HG03066 (cell line): Measurements from ENCODE around the gene HPGD.
"Not testable (repeated sequence)": the region's sequence is repeated elsewhere in the genome, so short reads cannot be mapped to it uniquely, and the experiment has no call there.

Experiments used
- ATAC-seq: cut with Tn5 transposase; IDR thresholded peaks from one replicate; pipeline ENCODE4 v1.9.1; 2021; ENCODE audit warnings: low read depth; ENCODE audit not compliant: unreplicated experiment

The HPGD gene

GRCh38 chr4:174528226-174528625, 5.9 kb upstream of the HPGD start:
- no peak for ATAC-seq

- ATAC-seq = no peak
Observed at GRCh38 chr4:174526731-174527130, 4.4 kb upstream of the HPGD start.

- no peak for ATAC-seq
Observed at GRCh38 chr4:174524242-174524641, 2.0 kb upstream of the HPGD start.

- ATAC-seq = no peak
Observed at GRCh38 chr4:174523025-174523693, 871 bp upstream of the HPGD start.

- ATAC-seq = peak; percentile 34
Observed at GRCh38 chr4:174521800-174522182, 497 bp downstream of the HPGD start.

- ATAC-seq = no peak
Observed at GRCh38 chr4:174520660-174521059, 1.6 kb downstream of the HPGD start.

GRCh38 chr4:174517502-174518445, 4.5 kb downstream of the HPGD start:
- ATAC-seq = no peak

GRCh38 chr4:174516794-174517193, 5.5 kb downstream of the HPGD start:
- no peak for ATAC-seq

GRCh38 chr4:174516345-174516744, 5.9 kb downstream of the HPGD start:
- no peak for ATAC-seq

- no peak for ATAC-seq
Observed at GRCh38 chr4:174512745-174513144, 9.5 kb downstream of the HPGD start.

- ATAC-seq = no peak
Observed at GRCh38 chr4:174505892-174506291, 16.4 kb downstream of the HPGD start.

GRCh38 chr4:174505007-174505406, 17.3 kb downstream of the HPGD start:
- ATAC-seq = no peak

- no peak for ATAC-seq
Observed at GRCh38 chr4:174503079-174503715, 19.1 kb downstream of the HPGD start.

- ATAC-seq = no peak
Observed at GRCh38 chr4:174496631-174497432, 25.5 kb downstream of the HPGD start.

- no peak for ATAC-seq
Observed at GRCh38 chr4:174495626-174496025, 26.7 kb downstream of the HPGD start.

GRCh38 chr4:174494726-174495125, 27.6 kb downstream of the HPGD start:
- no peak for ATAC-seq

GRCh38 chr4:174494146-174494545, 28.1 kb downstream of the HPGD start:
- ATAC-seq = no peak

- no peak for ATAC-seq
Observed at GRCh38 chr4:174490451-174490961, 31.8 kb downstream of the HPGD start.

GRCh38 chr4:174488368-174488767, 33.9 kb downstream of the HPGD start:
- ATAC-seq = not testable (repeated sequence)

GRCh38 chr4:174485025-174485424, 37.3 kb downstream of the HPGD start:
- ATAC-seq = no peak
